Ramos (cell line): ENCODE results near the gene RNF5.
"Not testable (repeated sequence)": the region's sequence is repeated elsewhere in the genome, so short reads cannot be mapped to it uniquely, and the experiment has no call there.

Experiments
- in situ Hi-C: fragments of 300-500 bp; cut with MboI; formaldehyde crosslinking; loops from one replicate; pipeline ENCODE4 v1.14.3; 2022; ENCODE audit warnings: low sequenced_read_pairs; ENCODE audit not compliant: unreplicated experiment

The RNF5 gene, protein sequence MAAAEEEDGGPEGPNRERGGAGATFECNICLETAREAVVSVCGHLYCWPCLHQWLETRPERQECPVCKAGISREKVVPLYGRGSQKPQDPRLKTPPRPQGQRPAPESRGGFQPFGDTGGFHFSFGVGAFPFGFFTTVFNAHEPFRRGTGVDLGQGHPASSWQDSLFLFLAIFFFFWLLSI

DNA sequence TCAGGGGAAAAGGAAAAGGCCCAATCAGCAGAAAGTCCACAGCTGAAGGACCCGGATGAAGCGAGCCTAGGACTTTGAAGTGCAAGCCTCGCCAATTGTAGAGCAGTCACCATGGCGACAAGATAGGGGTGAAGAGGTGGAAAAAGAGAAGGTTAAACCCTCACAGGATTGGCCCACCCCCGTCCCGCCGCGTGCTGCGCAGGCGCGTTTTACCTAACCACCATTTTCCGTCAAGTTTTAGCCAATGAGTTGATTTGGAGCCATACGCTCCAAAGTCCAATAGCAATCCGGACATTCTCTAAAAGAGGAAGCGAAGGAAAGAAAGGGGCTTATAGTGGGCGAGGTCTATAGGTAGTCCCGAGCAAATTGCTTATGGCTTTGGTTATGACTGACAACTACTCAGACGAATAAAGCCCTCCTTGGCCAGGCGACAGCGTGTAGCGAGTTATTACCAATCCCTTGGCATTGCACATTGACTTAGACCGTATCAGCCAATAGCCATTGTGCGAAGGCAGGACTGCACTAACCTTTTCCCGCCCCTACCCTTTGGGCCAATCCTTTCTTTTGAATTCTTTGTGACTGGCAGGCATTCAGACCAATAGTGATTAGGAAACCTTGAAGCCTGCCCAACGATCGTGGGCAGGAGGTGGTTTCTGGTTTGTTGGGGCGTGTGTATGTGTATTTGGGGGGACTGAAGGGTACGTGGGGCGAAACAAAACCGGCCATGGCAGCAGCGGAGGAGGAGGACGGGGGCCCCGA, at the start of gene RNF5:
Gene RNF5 (plus strand): TSS at position 618 of the 759 bp plus-strand sequence. CDS start 107 bp downstream, at position 725.
- in situ Hi-C loops, result no loop called here

DNA sequence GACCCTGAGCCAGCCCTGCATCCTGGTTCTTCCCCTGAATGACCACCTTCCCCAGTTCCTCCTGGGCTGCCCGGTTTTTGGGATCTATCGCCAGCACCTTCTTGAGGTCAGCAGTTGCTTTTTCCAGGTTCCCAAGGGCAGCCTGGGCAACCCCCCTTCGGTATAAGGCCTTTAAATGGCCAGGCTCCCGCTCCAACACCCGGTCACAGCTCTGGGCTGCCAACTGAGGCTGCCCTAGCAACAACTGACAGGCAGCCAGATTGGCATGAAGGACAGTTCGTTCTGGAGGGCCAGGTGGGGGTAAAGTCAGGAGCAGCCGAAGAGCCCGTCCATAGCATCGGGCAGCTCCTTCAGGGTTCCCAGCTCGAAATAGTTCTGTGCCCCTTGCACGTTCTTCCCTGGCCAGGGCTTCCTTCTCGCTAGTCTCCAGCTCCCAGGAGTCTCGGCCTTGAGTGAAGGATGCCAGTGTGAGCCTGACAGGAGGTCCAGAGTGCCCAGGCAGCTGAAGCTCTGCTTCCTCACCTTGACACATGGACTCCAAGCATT, 49.4 kb upstream of the RNF5 start:
- in situ Hi-C loops, result no loop called here

DNA sequence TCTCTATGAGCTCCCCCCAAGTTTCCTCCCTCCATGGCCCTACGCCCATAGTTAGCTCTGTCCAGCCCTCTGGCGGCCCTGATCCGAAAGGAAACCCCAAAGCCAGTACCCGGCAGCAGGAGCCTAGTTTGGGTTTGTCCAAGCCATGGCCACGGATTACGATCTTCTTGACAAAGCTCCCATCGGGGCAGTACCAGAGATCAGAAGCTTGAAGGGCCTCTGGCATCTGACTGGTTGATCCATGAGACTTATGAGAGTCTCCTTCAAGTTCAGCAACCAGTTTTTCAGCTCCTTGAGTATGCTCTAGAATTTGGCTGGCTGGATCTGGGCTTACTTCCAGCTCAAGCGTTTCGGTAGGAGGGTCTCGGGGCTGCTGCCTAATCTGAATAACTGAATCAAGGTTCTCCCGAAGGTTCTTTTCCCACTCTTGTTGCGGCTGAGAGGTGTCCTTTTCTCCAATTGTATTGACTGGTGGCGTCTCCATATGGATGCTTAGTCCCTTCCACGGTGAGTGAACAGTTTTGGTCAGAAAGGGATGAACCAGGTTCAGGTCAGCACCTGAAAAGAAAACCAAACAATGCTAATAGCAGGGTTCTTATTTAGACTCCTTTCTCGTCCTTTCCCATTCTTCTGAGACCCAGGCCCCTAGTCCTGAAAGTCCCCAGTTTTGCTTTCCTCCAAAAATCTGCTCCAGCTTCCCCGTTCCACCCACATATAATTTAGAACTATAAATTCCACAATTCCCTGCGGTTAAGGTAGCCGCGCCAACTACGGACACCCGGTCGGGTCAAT, 48.7 kb upstream of the RNF5 start:
- in situ Hi-C loops, result no loop called here

DNA sequence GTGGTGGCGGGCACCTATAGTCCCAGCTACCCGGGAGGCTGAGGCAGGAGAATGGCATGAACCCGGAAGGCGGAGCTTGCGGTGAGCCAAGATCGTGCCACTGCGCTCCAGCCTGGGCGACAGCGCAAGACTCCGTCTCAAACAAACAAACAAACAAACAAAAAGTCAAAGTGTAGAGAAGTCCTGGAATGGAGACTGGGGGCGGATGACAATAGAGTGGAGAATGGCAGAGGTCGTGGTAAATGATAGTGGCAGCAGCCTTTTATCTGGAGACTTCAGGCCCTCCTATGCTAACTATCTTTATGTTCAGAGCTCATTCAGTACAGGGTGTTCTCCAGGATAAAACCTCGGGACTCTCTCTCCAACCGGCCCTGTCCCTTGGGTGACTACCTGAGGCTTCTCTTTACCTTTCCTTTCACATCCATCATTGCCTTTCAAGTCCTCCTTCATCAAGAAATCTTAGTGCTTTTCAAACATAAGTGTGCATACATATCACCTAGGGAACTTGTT, 46.7 kb upstream of the RNF5 start:
- in situ Hi-C loops, result no loop called here

DNA sequence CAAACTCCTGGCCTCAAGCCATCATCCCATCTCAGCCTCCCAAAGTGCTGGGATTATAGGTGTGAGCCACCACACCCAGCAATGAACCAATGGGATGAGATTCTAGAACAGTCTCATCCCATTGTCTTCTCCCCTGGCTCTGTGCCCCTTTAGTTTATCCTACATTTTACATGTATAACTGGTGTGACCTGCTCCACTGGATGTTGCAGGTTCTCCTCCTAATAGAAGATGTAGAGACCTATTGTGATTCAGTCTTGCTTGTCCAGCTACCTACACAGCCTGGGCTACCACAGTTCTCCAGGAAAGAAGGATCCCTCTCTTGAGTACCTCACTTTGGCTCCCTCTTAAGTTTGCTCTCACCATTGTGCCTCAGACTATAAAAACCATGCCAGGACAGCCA, 46.1 kb upstream of the RNF5 start:
- in situ Hi-C loops, result no loop called here

DNA sequence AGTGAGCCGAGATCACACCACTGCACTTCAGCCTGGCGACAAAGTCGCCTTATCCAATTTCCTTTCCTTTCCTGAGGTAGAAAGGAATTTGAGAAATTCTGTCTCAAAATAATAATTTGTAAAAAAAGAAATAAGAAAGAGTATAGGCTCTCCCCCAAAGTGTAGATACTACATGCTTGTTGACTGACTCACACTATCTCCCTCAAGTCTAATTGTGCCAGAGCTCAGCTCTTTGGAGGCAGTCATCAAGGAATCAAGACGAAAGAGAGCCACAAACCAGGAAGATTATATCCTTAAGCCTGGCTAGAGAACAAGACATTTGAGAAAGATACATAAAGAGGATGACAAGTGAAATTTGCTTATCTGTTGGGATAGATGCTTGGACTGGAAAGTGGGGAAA, 44.4 kb upstream of the RNF5 start:
- in situ Hi-C loops, result no loop called here

DNA sequence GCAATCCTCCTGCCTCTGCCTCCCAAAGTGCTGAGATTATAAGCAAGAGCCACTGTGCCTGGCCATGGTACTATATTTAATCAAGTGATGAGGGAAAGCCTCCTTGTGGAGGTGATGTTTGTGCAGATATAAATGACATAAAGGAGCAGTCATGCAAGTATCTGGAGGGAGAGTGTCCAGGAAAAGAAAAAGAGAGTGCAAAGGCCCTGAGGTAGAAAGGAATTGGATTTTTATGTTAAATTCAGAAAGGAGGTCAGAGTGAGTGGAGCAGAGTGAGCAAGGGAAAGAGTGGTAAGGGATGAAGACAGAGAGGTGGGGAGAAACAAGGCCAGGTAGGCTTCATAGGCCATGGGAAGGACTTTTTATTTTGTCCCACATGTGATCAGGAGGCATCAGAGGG, 40.8 kb upstream of the RNF5 start:
- in situ Hi-C loops, result no loop called here

DNA sequence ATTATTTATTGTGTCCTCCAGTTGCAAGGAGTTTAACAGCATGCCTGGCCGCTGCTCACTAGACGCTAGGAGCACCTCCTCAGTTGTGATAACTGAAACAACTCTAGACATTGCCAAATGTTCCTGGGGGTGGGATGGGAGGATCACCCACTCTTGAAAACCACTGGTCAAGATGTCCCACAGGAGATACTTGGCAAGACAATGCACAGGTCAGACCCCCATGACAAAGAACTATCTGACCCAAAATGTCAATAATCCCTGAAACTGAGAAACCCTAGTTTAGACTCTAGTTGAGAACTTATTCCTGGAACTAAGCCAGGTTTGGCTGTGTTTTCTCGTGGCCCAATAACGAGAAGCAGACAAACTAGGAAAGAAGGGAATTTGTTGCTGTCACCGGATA, 38.6 kb upstream of the RNF5 start:
- in situ Hi-C loops, result no loop called here

DNA sequence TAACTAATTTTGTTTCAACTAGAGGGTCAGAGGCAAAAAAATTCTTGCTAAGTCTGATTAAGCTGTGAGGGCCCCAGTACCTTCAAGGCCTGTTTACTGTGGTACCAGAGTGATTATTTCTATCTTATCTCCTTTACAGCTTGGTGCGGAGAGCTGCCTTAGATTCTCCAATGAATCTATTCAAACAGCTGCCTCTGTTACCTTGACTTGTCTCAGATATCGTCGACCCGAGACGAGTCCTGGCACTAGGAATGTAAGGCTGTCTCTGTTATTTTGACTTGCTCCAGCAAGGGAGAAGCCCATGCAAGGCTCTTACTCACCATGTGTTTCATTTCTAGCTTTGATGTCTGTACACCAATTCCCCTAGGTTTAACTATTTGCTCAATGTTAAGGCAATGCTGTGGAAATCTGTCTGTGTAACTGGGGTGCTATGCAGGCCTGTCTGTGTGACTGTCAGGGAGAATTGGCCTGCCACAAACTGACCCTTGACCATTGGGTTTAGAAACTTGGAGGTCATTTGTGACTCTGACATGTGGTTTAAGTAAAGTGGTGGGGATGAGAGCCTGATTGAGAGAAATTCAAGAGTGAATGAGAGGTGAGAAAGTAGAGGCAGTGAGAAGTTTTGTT, 37.7 kb upstream of the RNF5 start:
- in situ Hi-C loops, result no loop called here

DNA sequence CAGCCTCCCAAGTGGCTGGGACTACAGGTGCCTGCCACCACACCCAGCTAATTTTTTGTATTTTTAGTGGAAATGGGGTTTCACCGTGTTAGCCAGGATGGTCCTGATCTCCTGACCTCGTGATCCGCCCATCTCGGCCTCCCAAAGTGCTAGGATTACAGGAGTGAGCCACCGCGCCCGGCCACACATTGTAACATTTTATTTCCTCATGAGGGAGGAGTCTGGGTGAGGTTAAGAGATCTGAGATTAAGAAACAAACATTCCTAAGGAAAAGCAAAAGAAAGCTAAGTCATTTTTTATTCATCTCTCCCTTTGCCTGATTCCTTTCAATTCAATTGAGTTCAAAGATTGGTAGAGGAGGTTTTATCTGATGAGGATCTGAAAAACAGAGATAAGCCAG, 34.0 kb upstream of the RNF5 start:
- in situ Hi-C loops, result not testable (repeated sequence)

DNA sequence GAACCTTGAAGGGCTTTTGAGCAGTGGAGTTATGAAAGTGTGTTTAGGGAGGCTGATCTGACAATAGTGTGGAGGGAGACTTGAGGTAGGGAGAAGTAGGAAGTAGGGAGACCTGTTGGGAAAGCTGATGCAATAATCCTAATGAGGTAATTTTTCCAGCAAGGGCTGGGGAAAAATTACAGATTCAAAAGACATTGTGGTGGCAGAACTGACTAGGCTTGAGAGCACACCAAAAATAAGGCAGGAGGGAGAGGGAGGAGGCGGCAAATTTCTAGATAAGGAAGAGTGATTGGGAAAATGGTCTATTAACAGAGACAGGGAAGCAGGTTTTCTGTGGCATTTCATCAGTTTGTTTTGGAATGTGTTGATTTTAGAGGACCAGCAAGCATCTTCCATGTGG, 31.9 kb upstream of the RNF5 start:
- in situ Hi-C loops, result no loop called here

DNA sequence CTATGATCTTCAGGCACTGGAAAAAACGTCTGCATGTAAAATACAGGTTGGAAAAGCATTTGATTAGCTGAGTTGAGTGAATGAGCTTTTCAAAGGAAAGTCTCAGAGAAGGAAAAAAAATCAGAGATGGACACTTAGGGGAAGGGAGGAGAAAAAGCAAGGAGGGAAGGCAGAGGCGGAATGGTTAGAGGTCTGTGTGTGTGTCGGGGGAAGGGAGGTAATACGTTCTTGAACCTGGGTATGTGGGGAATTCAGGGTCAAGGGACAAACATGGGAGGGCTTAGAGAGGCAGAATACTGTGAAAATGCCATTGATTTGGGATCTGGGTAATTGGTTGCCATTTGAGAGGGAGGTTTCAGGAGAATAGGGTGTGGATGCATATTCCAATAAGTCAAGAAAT, 31.5 kb upstream of the RNF5 start:
- in situ Hi-C loops, result no loop called here

DNA sequence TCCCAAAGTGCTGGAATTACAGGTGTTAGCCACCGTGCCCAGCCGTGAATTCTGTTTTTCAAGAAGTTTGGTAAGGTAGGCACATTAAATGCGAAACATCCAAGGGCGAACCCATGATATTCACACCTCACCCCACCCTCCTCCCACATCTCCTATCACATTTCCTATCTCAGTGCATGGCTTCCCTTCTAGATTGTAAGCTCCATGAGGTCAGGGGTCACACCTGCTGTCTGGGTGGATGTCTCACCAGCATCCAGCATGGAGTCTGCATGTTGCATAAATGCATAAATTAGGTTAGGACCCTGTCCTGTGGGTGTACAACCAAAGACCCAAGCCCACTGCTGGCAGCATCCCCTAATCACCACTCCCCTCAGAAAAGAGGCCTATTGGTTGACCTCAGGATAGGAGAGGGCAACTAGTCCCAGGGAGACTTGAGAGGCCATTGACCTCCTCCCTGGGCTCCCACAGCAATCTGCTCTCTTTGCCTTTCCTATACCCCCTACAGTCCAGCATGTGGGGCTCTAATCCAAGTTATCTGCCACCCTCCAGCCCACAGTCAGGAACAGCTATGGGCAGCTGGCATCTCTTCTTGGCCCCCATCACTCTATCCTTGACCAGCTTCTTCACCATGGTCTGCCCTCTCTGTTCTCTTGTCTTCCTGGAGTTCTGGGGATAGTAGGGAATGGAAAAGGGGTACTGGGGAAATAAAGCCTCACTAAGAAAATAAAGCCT, 30.6 kb upstream of the RNF5 start:
- in situ Hi-C loops, result no loop called here

DNA sequence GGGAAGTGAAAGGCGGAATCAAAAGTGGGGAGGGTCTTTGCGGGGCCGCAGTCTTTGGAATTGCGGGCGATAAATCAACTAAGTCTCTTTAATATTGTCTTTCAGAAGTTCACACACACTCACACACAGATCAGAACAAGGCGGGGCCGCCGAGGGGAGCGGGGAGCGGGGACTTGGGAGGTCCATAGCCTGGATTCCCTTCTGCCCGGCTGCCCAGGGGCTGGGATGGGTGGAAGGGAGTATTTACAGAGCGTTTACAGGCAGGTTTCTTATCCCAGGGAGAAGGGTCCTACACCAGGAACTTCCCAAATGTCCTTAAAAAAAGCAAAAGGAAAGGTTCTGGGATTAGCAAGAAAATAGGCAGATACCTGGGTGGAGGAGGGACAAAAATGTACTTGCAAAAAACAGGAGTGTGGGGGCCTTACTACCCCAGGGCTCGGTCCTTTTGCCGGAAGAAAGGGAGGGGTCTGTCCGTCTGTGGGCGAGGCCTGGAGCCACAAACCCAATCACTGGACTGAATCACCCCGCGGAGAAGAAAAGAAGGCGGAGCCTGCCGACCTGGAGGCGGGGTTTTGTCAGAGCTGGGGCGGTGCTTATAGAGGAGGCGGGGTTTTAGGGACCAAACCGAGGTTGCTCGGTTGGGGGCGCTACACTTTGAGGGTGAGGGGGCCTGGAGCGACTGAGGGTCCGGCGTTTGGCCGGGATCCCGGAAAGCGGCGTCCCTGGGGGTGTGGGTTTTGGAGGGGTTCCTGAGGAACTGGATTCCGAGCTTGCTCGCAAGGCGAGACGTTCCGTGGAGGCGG, 29.7 kb upstream of the RNF5 start:
- in situ Hi-C loops, result no loop called here

DNA sequence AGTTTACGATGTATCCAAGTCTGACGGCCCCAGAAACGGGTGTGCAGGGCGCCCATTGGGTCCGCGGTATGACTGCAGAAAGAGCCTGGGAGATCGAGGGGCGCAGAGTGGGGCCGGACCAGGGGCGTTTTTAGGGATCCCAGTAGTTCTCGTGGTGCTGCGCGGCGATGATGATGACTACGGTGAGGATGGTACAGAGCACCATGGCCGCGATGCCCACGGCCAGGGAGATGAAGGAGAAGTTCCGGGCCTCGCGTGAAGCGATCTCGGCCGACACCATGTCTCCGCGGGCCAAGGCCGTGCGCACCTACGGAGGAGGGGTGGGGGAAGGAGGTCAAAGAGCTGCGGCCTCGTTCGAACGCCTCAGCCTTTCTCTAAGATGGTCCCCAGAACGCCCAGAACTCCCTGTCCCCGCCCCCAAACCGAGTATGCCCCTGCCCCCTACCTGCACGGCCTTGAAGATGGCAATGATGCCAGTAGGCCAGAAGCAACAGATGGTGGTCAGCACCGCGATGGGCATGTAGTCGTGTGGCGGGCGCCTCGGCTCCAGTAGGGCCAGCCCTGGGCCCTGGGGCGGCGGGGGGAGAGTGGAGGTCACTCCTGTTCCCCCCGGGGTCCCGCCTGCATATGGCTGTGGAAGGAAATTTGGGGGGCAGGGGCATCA, 29.0 kb upstream of the RNF5 start:
- in situ Hi-C loops, result no loop called here

DNA sequence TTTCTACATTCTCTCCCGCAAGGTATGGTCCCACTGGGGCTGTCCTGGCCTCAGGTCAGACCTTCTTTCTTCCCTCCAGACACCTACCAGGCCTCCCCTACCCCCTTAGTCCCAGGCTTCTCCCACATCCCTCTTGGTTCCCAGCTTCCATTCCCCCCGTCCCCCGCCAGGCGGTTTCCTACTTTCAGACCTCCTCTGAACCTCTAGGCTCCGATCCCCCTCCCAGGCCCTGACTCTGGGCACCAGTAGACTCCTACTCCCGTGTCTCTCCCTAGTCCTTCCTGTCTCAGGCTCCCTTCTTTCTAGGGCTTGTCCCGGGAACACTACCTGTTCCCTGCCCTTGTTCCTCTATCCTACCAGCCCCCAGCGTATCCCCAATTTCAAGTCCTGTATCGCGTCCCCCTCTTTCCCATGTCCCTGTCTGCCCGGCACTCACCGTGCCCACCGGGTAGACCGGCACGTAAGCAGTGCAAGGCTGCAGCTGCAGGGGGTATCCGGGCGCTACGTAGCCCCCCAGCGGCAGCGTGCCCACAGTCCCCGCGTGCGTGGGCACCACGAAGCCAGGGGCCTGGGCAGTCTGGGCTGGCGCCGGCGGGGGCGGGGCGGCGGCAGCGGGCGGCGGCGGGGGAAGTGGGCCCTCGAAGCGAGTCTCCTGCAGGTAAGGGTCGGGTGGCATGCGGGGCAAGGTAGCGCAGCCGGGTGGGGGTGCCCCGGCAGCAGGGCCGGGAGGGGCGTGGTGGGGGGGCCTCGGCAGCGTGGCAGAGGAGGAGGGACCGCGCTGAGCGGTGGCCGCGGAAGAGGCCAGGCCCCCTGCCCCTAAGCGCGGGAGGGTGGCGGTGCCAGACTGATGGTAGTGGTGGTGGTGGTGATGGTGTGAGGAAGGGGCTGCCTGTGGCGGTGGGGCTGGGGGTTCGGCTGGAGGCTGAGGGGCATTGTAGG, 28.0 kb upstream of the RNF5 start:
- in situ Hi-C loops, result no loop called here

DNA sequence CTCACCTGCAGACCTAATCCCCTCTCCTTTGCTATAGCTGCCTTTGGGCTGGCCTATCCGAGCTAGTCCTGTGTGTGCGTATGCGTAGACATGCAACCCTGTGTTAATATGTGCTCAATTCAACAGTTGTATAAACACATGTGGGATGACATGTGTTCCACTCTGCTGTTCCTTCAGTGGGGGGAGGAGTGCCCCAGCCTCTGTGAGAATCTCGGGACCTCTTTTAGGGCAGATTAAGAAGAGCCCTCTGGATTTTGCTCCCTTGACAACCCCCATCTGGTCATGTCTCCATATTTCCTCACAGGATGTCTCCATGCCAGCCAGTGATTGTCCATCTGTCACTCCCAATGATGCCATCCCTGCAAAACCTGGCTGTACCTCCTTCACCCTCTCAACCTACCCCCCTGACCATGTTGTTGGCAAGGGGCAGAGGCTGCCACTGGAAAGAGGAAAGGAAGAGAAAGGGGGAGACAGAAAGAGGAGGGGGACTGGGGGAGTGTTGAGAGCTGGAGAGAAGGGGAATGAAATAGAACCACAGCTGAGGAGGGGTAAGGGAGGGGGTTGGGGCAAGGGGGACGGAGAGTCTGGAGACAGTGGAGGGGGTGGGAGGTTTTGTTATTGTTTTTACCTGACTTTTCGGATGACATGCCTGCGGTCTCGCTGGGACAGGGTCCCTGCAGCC, 26.9 kb upstream of the RNF5 start:
- in situ Hi-C loops, result no loop called here
